Mesenchymal stem cell (in vitro differentiated cells and primary cell): Measurements from ENCODE around the gene TRMT13. TPM values are rescaled to one million over a fixed set of nuclear protein-coding genes. Genes with fewer than 3 reads are reported as not detected.
"Not testable (repeated sequence)": the region's sequence is repeated elsewhere in the genome, so short reads cannot be mapped to it uniquely, and the experiment has no call there.

Experiments used
- DNase-seq: peaks from one replicate; pipeline ENCODE4 v3.0.0-alpha.2; 2013
- H2AFZ ChIP-seq: one replicate; pipeline ENCODE4 v1.6.1; 2013; ENCODE audit warnings: low read depth, mild to moderate bottlenecking, control low read depth, inconsistent platforms, low read length, moderate library complexity
- H2AK5ac ChIP-seq: 2 replicates; pipeline ENCODE4 v1.6.1; 2013; ENCODE audit warnings: low read length, moderate library complexity, mild to moderate bottlenecking, inconsistent platforms; ENCODE audit not compliant: severe bottlenecking
- H2BK120ac ChIP-seq: one replicate; pipeline ENCODE4 v1.6.1; 2013; ENCODE audit warnings: low read depth, mild to moderate bottlenecking, inconsistent platforms, low read length, moderate library complexity
- H2BK12ac ChIP-seq, 2 experiments: one replicate each; pipeline ENCODE4 v1.6.1; 2013; ENCODE audit warnings: inconsistent platforms in 2 of 2, low read length in 2 of 2, mild to moderate bottlenecking in 2 of 2, moderate library complexity in 2 of 2, control low read depth in 1 of 2
- H2BK15ac ChIP-seq: one replicate; pipeline ENCODE4 v1.6.1; 2013; ENCODE audit warnings: mild to moderate bottlenecking, low read depth, inconsistent platforms; ENCODE audit not compliant: poor library complexity, severe bottlenecking
- H2BK5ac ChIP-seq: 2 replicates; pipeline ENCODE4 v1.6.1; 2013; ENCODE audit warnings: low read depth, mild to moderate bottlenecking, low read length, control low read depth, inconsistent platforms; ENCODE audit not compliant: poor library complexity, severe bottlenecking
- H3K14ac ChIP-seq, 2 experiments: one replicate each; pipeline ENCODE4 v1.6.1; 2013; ENCODE audit warnings: inconsistent platforms in 2 of 2, low read length in 2 of 2, control low read depth in 1 of 2, mild to moderate bottlenecking in 1 of 2, moderate library complexity in 1 of 2
- H3K18ac ChIP-seq, 2 experiments: one replicate each; pipeline ENCODE4 v1.6.1; 2013; ENCODE audit warnings: inconsistent platforms in 2 of 2, low read length in 2 of 2, control low read depth in 1 of 2, low read depth in 1 of 2, mild to moderate bottlenecking in 1 of 2
- H3K23ac ChIP-seq, 2 experiments: one replicate each; pipeline ENCODE4 v1.6.1; 2013; ENCODE audit warnings: inconsistent platforms in 2 of 2, low read length in 2 of 2, mild to moderate bottlenecking in 2 of 2, moderate library complexity in 2 of 2, control low read depth in 1 of 2
- H3K27ac ChIP-seq: 2 replicates; pipeline ENCODE4 v1.5.1; 2013; ENCODE audit warnings: mild to moderate bottlenecking, moderate library complexity, low read length, control low read depth, inconsistent platforms; ENCODE audit not compliant: poor library complexity, severe bottlenecking
- H3K27me3 ChIP-seq, 2 experiments: 2 replicates each; pipeline versions ENCODE4 v1.6.1 to v1.7.0; 2013; ENCODE audit warnings: low read length in 2 of 2, mild to moderate bottlenecking in 2 of 2, moderate library complexity in 2 of 2, control low read depth in 1 of 2, inconsistent platforms in 1 of 2; ENCODE audit not compliant: control insufficient read depth in 1 of 2, insufficient read depth in 1 of 2
- H3K36me3 ChIP-seq, 2 experiments: 2 replicates each; pipeline versions ENCODE4 v1.6.1 to v1.7.0; 2013; ENCODE audit warnings: low read length in 2 of 2, control low read depth in 1 of 2, inconsistent platforms in 1 of 2, low read depth in 1 of 2, mild to moderate bottlenecking in 1 of 2; ENCODE audit not compliant: insufficient read depth in 2 of 2, control insufficient read depth in 1 of 2
- H3K4ac ChIP-seq, 2 experiments: one replicate each; pipeline ENCODE4 v1.6.1; 2013; ENCODE audit warnings: inconsistent platforms in 2 of 2, low read length in 2 of 2, mild to moderate bottlenecking in 2 of 2, moderate library complexity in 2 of 2, control low read depth in 1 of 2, low read depth in 1 of 2
- H3K4me1 ChIP-seq: 2 replicates; pipeline ENCODE4 v1.6.1; 2013; ENCODE audit warnings: low read depth, low read length, control low read depth; ENCODE audit not compliant: control insufficient read depth, insufficient read depth
- H3K4me2 ChIP-seq: 2 replicates; pipeline ENCODE4 v1.6.1; 2013; ENCODE audit warnings: low read length, mild to moderate bottlenecking, inconsistent platforms; ENCODE audit not compliant: poor library complexity, severe bottlenecking
- H3K4me3 ChIP-seq, 2 experiments: 2 replicates each; pipeline versions ENCODE4 v1.5.1 to v1.7.0; 2013; ENCODE audit warnings: low read length in 2 of 2, mild to moderate bottlenecking in 2 of 2, control low read depth in 1 of 2, low read depth in 1 of 2; ENCODE audit not compliant: insufficient read depth in 1 of 2
- H3K79me1 ChIP-seq: replicated peaks from 2 replicates; pipeline ENCODE4 v1.6.1; 2013; ENCODE audit warnings: mild to moderate bottlenecking, control low read depth, low read length, inconsistent platforms; ENCODE audit not compliant: poor library complexity, severe bottlenecking
- H3K9ac ChIP-seq: 2 replicates; pipeline ENCODE4 v1.7.0; 2013; ENCODE audit warnings: mild to moderate bottlenecking, low read length, moderate library complexity
- H3K9me3 ChIP-seq: 2 replicates; pipeline ENCODE4 v1.7.0; 2013; ENCODE audit warnings: mild to moderate bottlenecking, low read length; ENCODE audit not compliant: control insufficient read depth
- H4K8ac ChIP-seq: one replicate; pipeline ENCODE4 v1.6.1; 2013; ENCODE audit warnings: inconsistent platforms, mild to moderate bottlenecking, low read length, moderate library complexity
- H4K91ac ChIP-seq: one replicate; pipeline ENCODE4 v1.6.1; 2013; ENCODE audit warnings: mild to moderate bottlenecking, low read length, inconsistent platforms
- WGBS: methylation state at CpG from one replicate; pipeline ENCODE4 v1.1.7; 2013; ENCODE audit warnings: mixed read lengths; 5-methylcytosine and 5-hydroxymethylcytosine counted together
- small RNA-seq: library from polyadenylated mRNA; stranded (forward); fragments of <200 nt; extraction: miRNeasy Mini kit (QIAGEN cat#:217004); gene quantifications from one replicate; pipeline ENCODE3, GENCODE V24; 2013; ENCODE audit warnings: low read depth

TRMT13 gene

DNA sequence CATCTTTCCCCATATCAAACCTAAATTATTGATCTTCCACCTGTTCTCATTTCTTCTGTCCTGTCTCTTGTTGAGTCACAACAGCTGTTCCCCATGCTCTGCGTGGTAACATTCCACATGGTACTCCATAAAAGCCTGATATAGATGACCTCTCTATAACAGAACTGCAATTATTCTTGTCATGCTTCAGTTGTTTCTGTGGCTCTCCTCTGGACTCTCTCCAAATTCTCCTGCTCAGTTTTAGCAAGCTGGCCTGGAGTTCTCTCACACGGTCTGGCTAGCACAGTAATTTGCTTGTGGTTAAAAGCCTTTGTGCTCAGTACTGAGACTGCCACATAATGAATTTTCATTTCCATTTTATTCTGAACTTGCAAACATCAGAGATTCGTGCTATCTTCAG, 55.7 kb downstream of the TRMT13 start:
- Histone ChIP-seq H4K91ac (no peak overlapping the region), H2BK15ac (no peak overlapping the region), H3K9ac (no peak overlapping the region), H3K18ac (no peak overlapping the region), H3K27me3 (no peaks in the 10 kb centered on the region), H3K9me3 (no peaks in the 10 kb centered on the region), H2BK120ac (no peak overlapping the region), H3K79me1 (no peaks in the 10 kb centered on the region), H2BK12ac (no peak overlapping the region), H2BK5ac (no peak overlapping the region), H3K4me2 (no peak overlapping the region), H3K23ac (no peak overlapping the region), H2AFZ (no peak overlapping the region), H3K4ac (no peak overlapping the region), H3K4me1 (peaks cover 8% of the 10 kb centered on the region), H3K14ac (no peak overlapping the region), H4K8ac (no peak overlapping the region), H3K36me3 (peaks cover 3 to 4% of the 10 kb centered on the region in 2 experiments), H3K27ac (peak overlapping the region; percentile 84), H3K4me3 (no peak overlapping the region), H2AK5ac (no peak overlapping the region)
- 79% methylated on average over 3 of the region's 3 CpGs for WGBS
- DNase-seq: peak; percentile 31

DNA sequence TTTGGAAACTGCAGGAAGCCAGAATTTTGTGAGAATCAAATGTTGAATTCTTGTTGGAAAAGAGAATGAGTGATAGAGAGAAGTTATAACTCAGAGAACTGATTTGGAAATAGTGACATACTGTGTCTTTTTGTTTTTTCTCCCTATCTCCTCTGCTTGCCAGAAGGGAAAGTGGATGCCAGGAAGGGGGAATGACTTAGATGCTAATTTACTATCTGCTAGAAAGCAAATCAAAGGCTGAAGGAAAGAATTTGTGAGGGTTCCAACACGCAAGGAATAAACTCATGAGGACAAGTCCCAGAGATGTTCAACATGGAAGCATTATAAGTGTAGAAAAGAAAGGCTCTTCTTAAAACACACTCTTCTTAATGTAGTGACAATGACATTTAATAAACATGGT, 65.6 kb downstream of the TRMT13 start:
- no peak overlapping the region for H3K23ac ChIP-seq
- no peak overlapping the region for H4K91ac ChIP-seq
- H3K14ac ChIP-seq: no peak overlapping the region
- H3K27me3 ChIP-seq: no peaks in the 10 kb centered on the region
- peaks cover 15 to 54% of the 10 kb centered on the region in 2 experiments for H3K36me3 ChIP-seq
- H2AFZ ChIP-seq: no peak overlapping the region
- no peak overlapping the region for H2AK5ac ChIP-seq
- no peak overlapping the region for H2BK120ac ChIP-seq
- no peaks in the 10 kb centered on the region for H3K4me1 ChIP-seq
- no peak overlapping the region for H3K18ac ChIP-seq
- WGBS: 100% methylated on average over 1 of the region's 1 CpG
- no peak overlapping the region for H3K4me2 ChIP-seq
- peaks cover 1% of the 10 kb centered on the region for H3K79me1 ChIP-seq
- H2BK15ac ChIP-seq: no peak overlapping the region
- no peak overlapping the region for H2BK12ac ChIP-seq
- no peak for DNase-seq
- H3K4me3 ChIP-seq: no peak overlapping the region
- no peak overlapping the region for H3K9ac ChIP-seq
- H2BK5ac ChIP-seq: no peak overlapping the region
- H3K4ac ChIP-seq: no peak overlapping the region
- H3K9me3 ChIP-seq: peaks cover 3% of the 10 kb centered on the region
- no peak overlapping the region for H4K8ac ChIP-seq
- H3K27ac ChIP-seq: no peak overlapping the region

DNA sequence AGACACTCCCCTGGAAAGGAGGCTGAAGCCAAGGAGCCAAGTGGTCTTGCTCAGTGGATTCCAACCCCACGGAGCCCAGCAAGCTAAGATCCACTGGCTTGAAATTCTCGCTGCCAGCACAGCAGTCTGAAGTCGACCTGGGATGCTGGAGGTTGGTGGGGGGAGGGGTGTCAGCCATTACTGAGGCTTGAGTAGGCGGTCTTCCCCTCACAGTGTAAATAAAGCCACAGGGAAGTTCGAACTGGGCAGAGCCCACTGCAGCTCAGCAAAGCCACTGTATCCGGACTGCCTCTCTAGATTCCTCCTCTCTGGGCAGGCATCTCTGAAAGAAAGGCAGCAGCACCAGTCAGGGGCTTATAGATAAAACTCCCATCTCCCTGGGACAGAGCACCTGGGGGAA, 67.1 kb downstream of the TRMT13 start:
- 75% methylated on average over 6 of the region's 6 CpGs for WGBS
- H3K79me1 ChIP-seq, H3K27me3 ChIP-seq: not testable (repeated sequence)

More for the DNA sequence above, 67.1 kb downstream of the TRMT13 start:
- H2BK12ac ChIP-seq, H3K23ac ChIP-seq, H2BK5ac ChIP-seq, H3K4me3 ChIP-seq, H2AK5ac ChIP-seq, H2AFZ ChIP-seq, H3K4me2 ChIP-seq, H3K27ac ChIP-seq, H4K91ac ChIP-seq, DNase-seq, H3K9me3 ChIP-seq, H2BK15ac ChIP-seq, H4K8ac ChIP-seq, H3K4me1 ChIP-seq, H2BK120ac ChIP-seq, H3K18ac ChIP-seq, H3K9ac ChIP-seq, H3K4ac ChIP-seq: not testable (repeated sequence)
- H3K36me3 ChIP-seq: peaks cover 13 to 58% of the 10 kb centered on the region in 2 experiments
- peak overlapping the region in 1 of 2 experiments; percentile 28 for H3K14ac ChIP-seq

Small RNA genes within 50 kb of the gene (small RNA-seq; reads per million reads assigned to genes)
- not detected for gene AC093019.1
- gene RPL23AP90: not detected
